ENCODE data around the gene UBR3.
"Not testable (repeated sequence)": the region's sequence is repeated elsewhere in the genome, so short reads cannot be mapped to it uniquely, and the experiment has no call there.

UBR3 gene

GRCh38 chr2:169839954-169840746, 12.9 kb downstream of the UBR3 start (continued):
- no peak for TF ChIP-seq PATZ1 (tag by site-specific recombination; IDR thresholded peaks at IDR 0.05)
- TF ChIP-seq ZFP69B (tag by site-specific recombination; IDR thresholded peaks at IDR 0.05), result no peak
- no peak for TF ChIP-seq MZF1 (tag by site-specific recombination; IDR thresholded peaks at IDR 0.05; ENCODE audit: borderline replicate concordance)
- TF ChIP-seq ZNF548 (tag by site-specific recombination; IDR thresholded peaks at IDR 0.05), result no peak
- TF ChIP-seq ZNF639 (tag by site-specific recombination; IDR thresholded peaks at IDR 0.05), result no peak
- TF ChIP-seq ZFP37 (tag by site-specific recombination; IDR thresholded peaks at IDR 0.05), result no peak
- TF ChIP-seq KLF10 (tag by site-specific recombination; IDR thresholded peaks at IDR 0.05), result no peak
- TF ChIP-seq YY2 (tag by site-specific recombination; IDR thresholded peaks at IDR 0.05), result no peak

GRCh38 chr2:169840747-169841142, 13.5 kb downstream of the UBR3 start:
- POLR2A ChIA-PET, result interaction anchor here (1.2 kb wide), 1 partner anchor 14 kb away, joined by 3 read pairs; the partner anchor contains the start of gene UBR3
- peaks cover 3 to 8% of the 10 kb centered on the region in 2 experiments; a peak in 2 of 3 replicates for H3K36me3 ChIP-seq (ENCODE audit: control insufficient read depth in 2 of 2, insufficient read depth in 1 of 2, low read length in 2 of 2)
- no peak overlapping the region for H3K27ac ChIP-seq (ENCODE audit: extremely low read depth, low read depth, low read length)
- CTCF ChIA-PET, result no interaction called here
- TF ChIP-seq ZNF529 (tag by site-specific recombination; IDR thresholded peaks at IDR 0.05; ENCODE audit: insufficient replicate concordance) (no peak), SCRT2 (tag by site-specific recombination; IDR thresholded peaks at IDR 0.05) (peak; percentile 48)
- no peaks in the 10 kb centered on the region for H3K4me1 ChIP-seq (ENCODE audit: control insufficient read depth, insufficient read depth, low read length)
- no peak overlapping the region for H3K4me3 ChIP-seq (ENCODE audit: low read depth, low read length)
- H3K9me3 ChIP-seq (ENCODE audit: control insufficient read depth, insufficient read depth, low read depth, low read length), result no peaks in the 10 kb centered on the region

GRCh38 chr2:169841625-169842024, 14.4 kb downstream of the UBR3 start:
- POLR2A ChIA-PET; H3K9me3 ChIP-seq (ENCODE audit: control insufficient read depth, insufficient read depth, low read depth, low read length); H3K27ac ChIP-seq (ENCODE audit: extremely low read depth, low read depth, low read length); CTCF ChIA-PET; H3K4me3 ChIP-seq (ENCODE audit: low read depth, low read length); H3K4me1 ChIP-seq (ENCODE audit: control insufficient read depth, insufficient read depth, low read length); H3K36me3 ChIP-seq (ENCODE audit: control insufficient read depth in 2 of 2, insufficient read depth in 1 of 2, low read length in 2 of 2): not testable (repeated sequence)

- ChIA-PET POLR2A (interaction anchor here (1.3 to 1.4 kb wide), 2 partner anchors 17 to 18 kb away, joined by 3 to 4 read pairs; partner anchors contain the start of gene UBR3), CTCF (no interaction called here)
- no peaks in the 10 kb centered on the region for H3K9me3 ChIP-seq (ENCODE audit: control insufficient read depth, insufficient read depth, low read depth, low read length)
- H3K4me1 ChIP-seq (ENCODE audit: control insufficient read depth, insufficient read depth, low read length), result peaks cover 11% of the 10 kb centered on the region
- no peak overlapping the region for H3K27ac ChIP-seq (ENCODE audit: extremely low read depth, low read depth, low read length)
- H3K36me3 ChIP-seq (ENCODE audit: control insufficient read depth in 2 of 2, insufficient read depth in 1 of 2, low read length in 2 of 2), result peaks cover 3 to 8% of the 10 kb centered on the region in 2 experiments; a peak in 2 of 3 replicates
- H3K4me3 ChIP-seq (ENCODE audit: low read depth, low read length), result no peak overlapping the region
- no peak for TF ChIP-seq ZNF155 (tag by site-specific recombination; IDR thresholded peaks at IDR 0.05)
- TF ChIP-seq ZNF184 (tag by site-specific recombination; IDR thresholded peaks at IDR 0.05), result no peak
- no peak for TF ChIP-seq KLF10 (tag by site-specific recombination; IDR thresholded peaks at IDR 0.05)
- TF ChIP-seq ZSCAN16 (tag by site-specific recombination; IDR thresholded peaks at IDR 0.05), result no peak
- no peak for TF ChIP-seq ZBTB26 (tag by site-specific recombination; optimal IDR thresholded peaks at IDR 0.05)
- no peak for TF ChIP-seq ZNF18 (tag by site-specific recombination; IDR thresholded peaks at IDR 0.05)
- no peak for TF ChIP-seq KLF7 (tag by site-specific recombination; IDR thresholded peaks at IDR 0.05; ENCODE audit: borderline replicate concordance)
- no peak for TF ChIP-seq GLIS1 (tag by site-specific recombination; IDR thresholded peaks at IDR 0.05)
- no peak for TF ChIP-seq ZNF510 (tag by site-specific recombination; IDR thresholded peaks at IDR 0.05; ENCODE audit: insufficient replicate concordance)
- no peak for TF ChIP-seq ZNF501 (tag by site-specific recombination; IDR thresholded peaks at IDR 0.05)
- TF ChIP-seq ZNF544 (tag by site-specific recombination; IDR thresholded peaks at IDR 0.05), result no peak
- no peak for TF ChIP-seq ZSCAN23 (tag by site-specific recombination; IDR thresholded peaks at IDR 0.05)
- TF ChIP-seq ZNF221 (tag by site-specific recombination; IDR thresholded peaks at IDR 0.05; ENCODE audit: borderline replicate concordance), result no peak
- no peak for TF ChIP-seq ZNF843 (tag by site-specific recombination; IDR thresholded peaks at IDR 0.05)
- TF ChIP-seq ZSCAN30 (tag by site-specific recombination; IDR thresholded peaks at IDR 0.05), result no peak
Measured at GRCh38 chr2:169845016-169845415, 17.8 kb downstream of the UBR3 start.
